SK-N-SH (cell line): ENCODE results near the gene EYA3. TPM values are rescaled to one million over a fixed set of nuclear protein-coding genes. Genes with fewer than 3 reads are reported as not detected.
A peak's percentile ranks its signal among the peaks of the same experiment; 100 is the strongest.

Source experiments
- CTCF ChIA-PET: fragments of 300-600, 350-600 bp; formaldehyde crosslinking; extraction: SDS; loops from one replicate; lab custom pipeline; 2021; lab: Yijun Ruan, JAX
- POLR2A ChIA-PET: fragments of 350-600 bp; sonication (Branson Sonifier 250); formaldehyde crosslinking; extraction: SDS; loops from one replicate; lab custom pipeline; 2020; ENCODE audit warnings: antibody characterized with exemption, inconsistent platforms; lab: Yijun Ruan, JAX
- DNase-seq: peaks from one replicate; pipeline ENCODE4 v3.0.0; 2012
- H2AFZ ChIP-seq: fragments of 200-600 bp; sonication (generic); 2 replicates; pipeline ENCODE4 v1.8.1; 2016; ENCODE audit warnings: antibody characterized with exemption, mild to moderate bottlenecking, low read depth
- H3F3A ChIP-seq: fragments of 200-600 bp; sonication (generic); replicated peaks from 2 replicates; pipeline ENCODE3; 2016; ENCODE audit warnings: antibody characterized with exemption, mild to moderate bottlenecking; ENCODE audit not compliant: insufficient read depth
- H3K27ac ChIP-seq, 2 experiments: fragments of 200-500 bp in 1 of 2; fragments of 200-600 bp in 1 of 2; sonication (Bioruptor generic) in 1 of 2; sonication (generic), shearing (Covaris generic) in 1 of 2; 2 replicates each; pipeline versions ENCODE4 v1.5.1 to v1.6.1; 2014 to 2016; ENCODE audit warnings: low read depth in 2 of 2, inconsistent platforms in 1 of 2, low read length in 1 of 2, mild to moderate bottlenecking in 1 of 2, mixed read lengths in 1 of 2
- H3K27me3 ChIP-seq: fragments of 200-600 bp; sonication (generic), shearing (Covaris generic); 2 replicates; pipeline ENCODE4 v1.6.1; 2016; ENCODE audit warnings: mixed run types; ENCODE audit not compliant: insufficient read depth
- H3K36me3 ChIP-seq, 2 experiments: fragments of 200-500 bp in 1 of 2; fragments of 200-600 bp in 1 of 2; sonication (Bioruptor generic) in 1 of 2; sonication (generic) in 1 of 2; replicated peaks in 1 of 2; 2 replicates each; pipeline versions ENCODE3 to v1.5.1; 2014 to 2016; ENCODE audit warnings: low read length in 1 of 2, mild to moderate bottlenecking in 1 of 2; ENCODE audit not compliant: insufficient read depth in 2 of 2, control insufficient read depth in 1 of 2
- H3K4me1 ChIP-seq, 2 experiments: fragments of 200-500 bp in 1 of 2; fragments of 200-600 bp in 1 of 2; sonication (Bioruptor generic) in 1 of 2; sonication (generic), shearing (Covaris generic) in 1 of 2; 2 replicates each; pipeline versions ENCODE4 v1.5.1 to v1.6.1; 2014 to 2016; ENCODE audit warnings: low read depth in 1 of 2, low read length in 1 of 2, mixed run types in 1 of 2; ENCODE audit not compliant: insufficient read depth in 2 of 2, control insufficient read depth in 1 of 2
- H3K4me2 ChIP-seq: fragments of 200-600 bp; sonication (generic), shearing (Covaris generic); 2 replicates; pipeline ENCODE4 v1.6.1; 2017; ENCODE audit warnings: mixed run types
- H3K4me3 ChIP-seq, 2 experiments: fragments of 200-500 bp in 1 of 2; fragments of 200-600 bp in 1 of 2; sonication (Bioruptor generic) in 1 of 2; sonication (generic), shearing (Covaris generic) in 1 of 2; 2 replicates each; pipeline versions ENCODE4 v1.5.1 to v1.8.1; 2014 to 2016; ENCODE audit warnings: low read depth in 2 of 2, inconsistent platforms in 1 of 2, low read length in 1 of 2, mild to moderate bottlenecking in 1 of 2, mixed read lengths in 1 of 2, moderate library complexity in 1 of 2
- H3K79me2 ChIP-seq: fragments of 200-600 bp; sonication (generic); 2 replicates; pipeline ENCODE4 v1.8.1; 2017; ENCODE audit warnings: mild to moderate bottlenecking; ENCODE audit not compliant: insufficient read depth
- H3K9ac ChIP-seq: fragments of 200-600 bp; sonication (generic); 2 replicates; pipeline ENCODE4 v1.6.1; 2017; ENCODE audit warnings: mixed run types
- H3K9me2 ChIP-seq: fragments of 200-600 bp; sonication (generic); 2 replicates; pipeline ENCODE4 v1.6.1; 2017; ENCODE audit warnings: mixed run types
- H3K9me3 ChIP-seq: fragments of 200-600 bp; sonication (generic); 2 replicates; pipeline ENCODE4 v1.6.1; 2017; ENCODE audit warnings: mixed run types, mild to moderate bottlenecking, moderate library complexity
- H4K20me1 ChIP-seq: fragments of 200-600 bp; sonication (generic); 2 replicates; pipeline ENCODE4 v1.6.1; 2017; ENCODE audit warnings: mild to moderate bottlenecking, mixed run types; ENCODE audit not compliant: insufficient read depth
- CHD2 ChIP-seq: fragments of 150-350 bp; IDR thresholded peaks from 2 replicates; pipeline ENCODE4 v1.6.1; 2018; ENCODE audit warnings: low read length; ENCODE audit not compliant: partially characterized antibody
- ELF1 ChIP-seq: IDR thresholded peaks from 2 replicates; pipeline ENCODE4 v1.4.0; 2012
- EP300 ChIP-seq, 2 experiments: IDR thresholded peaks; 2 replicates each; pipeline versions ENCODE4 v1.4.0 to v1.6.1; 2012; ENCODE audit warnings: borderline replicate concordance in 1 of 2, low read depth in 1 of 2, low read length in 1 of 2
- FOSL2 ChIP-seq: IDR thresholded peaks from 2 replicates; pipeline ENCODE4 v1.4.0; 2012; ENCODE audit warnings: low read depth, mild to moderate bottlenecking, moderate library complexity, borderline replicate concordance
- GABPA ChIP-seq: IDR thresholded peaks from 2 replicates; pipeline ENCODE4 v1.4.0; 2012; ENCODE audit warnings: low read depth, mild to moderate bottlenecking
- JUND ChIP-seq: IDR thresholded peaks from 2 replicates; pipeline ENCODE4 v1.4.0; 2012
- MXI1 ChIP-seq: IDR thresholded peaks from 2 replicates; pipeline ENCODE4 v1.6.1; 2012; ENCODE audit warnings: mild to moderate bottlenecking, low read depth, low read length, improper control_type of control experiment
- NRF1 ChIP-seq: IDR thresholded peaks from 2 replicates; pipeline ENCODE4 v1.6.1; 2012; ENCODE audit warnings: low read depth, mild to moderate bottlenecking, low read length
- POLR2AphosphoS5 ChIP-seq: IDR thresholded peaks from 2 replicates; pipeline ENCODE4 v1.6.1; 2012; ENCODE audit warnings: low read depth, low read length
- RAD21 ChIP-seq: IDR thresholded peaks from 2 replicates; pipeline ENCODE4 v1.6.1; 2012; ENCODE audit warnings: mild to moderate bottlenecking, low read length
- RCOR1 ChIP-seq: fragments of 150-350 bp; IDR thresholded peaks from 2 replicates; pipeline ENCODE4 v1.6.1; 2017; ENCODE audit warnings: antibody characterized with exemption, low read length
- SIN3A ChIP-seq: IDR thresholded peaks from 2 replicates; pipeline ENCODE4 v1.6.1; 2012; ENCODE audit warnings: low read depth, mild to moderate bottlenecking, low read length, moderate library complexity, borderline replicate concordance
- SMC3 ChIP-seq: IDR thresholded peaks from 2 replicates; pipeline ENCODE4 v1.6.1; 2012; ENCODE audit warnings: low read depth, low read length, improper control_type of control experiment
- TAF1 ChIP-seq: IDR thresholded peaks from 2 replicates; pipeline ENCODE4 v1.6.1; 2012; ENCODE audit warnings: low read depth, mild to moderate bottlenecking, low read length, moderate library complexity, borderline replicate concordance
- TCF12 ChIP-seq: IDR thresholded peaks from 2 replicates; pipeline ENCODE4 v1.4.0; 2012
- YY1 ChIP-seq: IDR thresholded peaks from 2 replicates; pipeline ENCODE4 v1.4.0; 2012; ENCODE audit warnings: low read depth, mild to moderate bottlenecking
- ZBTB33 ChIP-seq: IDR thresholded peaks from 2 replicates; pipeline ENCODE4 v1.4.0; 2012; ENCODE audit warnings: low read depth, borderline replicate concordance
- WGBS: methylation state at CpG from one replicate; pipeline ENCODE4 v1.1.6; 2017; ENCODE audit warnings: low lambda C conversion rate; 5-methylcytosine and 5-hydroxymethylcytosine counted together
- polyA plus RNA-seq, 3 experiments: library from polyadenylated mRNA; depleted of rRNA; stranded (reverse); fragments of >200 nt; gene quantifications; 2 replicates each; pipeline ENCODE4 v1.2.3, GENCODE V29; 2012
- TF ChIP-seq, protein P1 (sequence below): IDR thresholded peaks from 2 replicates; pipeline ENCODE4 v1.4.0; 2012; ENCODE audit warnings: low read depth, borderline replicate concordance
- TF ChIP-seq, protein P2 (sequence below): IDR thresholded peaks from 2 replicates; pipeline ENCODE4 v1.4.0; 2012; ENCODE audit warnings: low read depth

EYA3 gene
- 6.5 and 9.8 TPM in 2 replicates for polyA plus RNA-seq (2012; rRNA removed)
- polyA plus RNA-seq (2012; cell fraction: cytosol; rRNA removed) = 6.9 and 7.3 TPM in 2 replicates
- 11.6 and 19.5 TPM in 2 replicates for polyA plus RNA-seq (2012; cell fraction: nucleus; rRNA removed)

- H3K4me2 ChIP-seq = peak within 1 kb of the TSS; percentile 88
- ChIA-PET POLR2A (interaction anchor here (0.6 to 1.8 kb wide), 5 partner anchors 13 to 465 kb away, joined by 3 to 9 read pairs (median 4); partner anchors contain the start of genes ATP5IF1 and TRNAU1AP), CTCF (interaction anchor here (0.6 to 2.2 kb wide), 9 partner anchors 10 to 230 kb away, joined by 3 to 17 read pairs (median 4); no protein-coding TSS in a partner anchor)
- no peaks in the 10 kb centered on the region for H3K27me3 ChIP-seq
- H4K20me1 ChIP-seq = no peaks in the 10 kb centered on the region
- peak within 1 kb of the TSS; percentile 83 to 90 for H3K27ac ChIP-seq
- DNase-seq = peak; percentile 97
- peaks cover 46% of the 10 kb centered on the region for H3K79me2 ChIP-seq
- TF ChIP-seq JUND (no peak), MXI1 (peak; percentile 86), FOSL2 (no peak; the same call in 1 of the 2 replicates), EP300 (IDR thresholded peaks at IDR 0.05; ENCODE audit: borderline replicate concordance in 1 of 2, low read depth in 1 of 2, low read length in 1 of 2) (no peak), TCF12 (peak; percentile 16; the same call in 1 of the 2 replicates), ELF1 (peak; percentile 73; the same call in 1 of the 2 replicates), CHD2 (peak; percentile 82), SMC3 (no peak), YY1 (0 out of 2 replicates have a peak, but pooled peaks have one; percentile 15), NRF1 (peak; percentile 69), ZBTB33 (no peak), RCOR1 (no peak), POLR2AphosphoS5 (peak; percentile 91), SIN3A (peak; percentile 67), TAF1 (peak; percentile 71), GABPA (peak; percentile 95), RAD21 (no peak)
- TF ChIP-seq, protein P1, sequence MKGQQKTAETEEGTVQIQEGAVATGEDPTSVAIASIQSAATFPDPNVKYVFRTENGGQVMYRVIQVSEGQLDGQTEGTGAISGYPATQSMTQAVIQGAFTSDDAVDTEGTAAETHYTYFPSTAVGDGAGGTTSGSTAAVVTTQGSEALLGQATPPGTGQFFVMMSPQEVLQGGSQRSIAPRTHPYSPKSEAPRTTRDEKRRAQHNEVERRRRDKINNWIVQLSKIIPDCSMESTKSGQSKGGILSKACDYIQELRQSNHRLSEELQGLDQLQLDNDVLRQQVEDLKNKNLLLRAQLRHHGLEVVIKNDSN = no peak
- TF ChIP-seq, protein P2, sequence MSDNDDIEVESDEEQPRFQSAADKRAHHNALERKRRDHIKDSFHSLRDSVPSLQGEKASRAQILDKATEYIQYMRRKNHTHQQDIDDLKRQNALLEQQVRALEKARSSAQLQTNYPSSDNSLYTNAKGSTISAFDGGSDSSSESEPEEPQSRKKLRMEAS = peak; percentile 88
- H3K9ac ChIP-seq = peak within 1 kb of the TSS; percentile 80
- no peaks in the 10 kb centered on the region for H3K36me3 ChIP-seq
- WGBS = 1% methylated on average over 39 of the region's 44 CpGs
- no peaks in the 10 kb centered on the region for H3K9me2 ChIP-seq
- peaks cover 14% of the 10 kb centered on the region for H3F3A ChIP-seq
- H3K4me3 ChIP-seq = peak within 1 kb of the TSS; percentile 86 to 91
- H2AFZ ChIP-seq = peak within 1 kb of the TSS; percentile 93
- H3K9me3 ChIP-seq = no peaks in the 10 kb centered on the region
- H3K4me1 ChIP-seq = peaks cover 16% of the 10 kb centered on the region in 2 experiments; a peak in 3 of 4 replicates
These were observed at the start of gene EYA3 for GRCh38 chr1:28088168-28088961. TSS of gene EYA3 (minus strand) at chr1:28088610. CDS start at chr1:28058026, 30,584 bp downstream.
